GM19463 (cell line): ENCODE results near the gene RPL13.
"Not testable (repeated sequence)": the region's sequence is repeated elsewhere in the genome, so short reads cannot be mapped to it uniquely, and the experiment has no call there.

Experiments
- ATAC-seq: cut with Tn5 transposase; IDR thresholded peaks from one replicate; pipeline ENCODE4 v1.9.1; 2021; ENCODE audit warnings: mild to moderate bottlenecking, moderate library complexity; ENCODE audit not compliant: unreplicated experiment

RPL13 gene

GRCh38 chr16:89576153-89577054 is 15.9 kb downstream of the RPL13 start:
- no peak for ATAC-seq

GRCh38 chr16:89577055-89577759 is 16.7 kb downstream of the RPL13 start:
- no peak for ATAC-seq

DNA sequence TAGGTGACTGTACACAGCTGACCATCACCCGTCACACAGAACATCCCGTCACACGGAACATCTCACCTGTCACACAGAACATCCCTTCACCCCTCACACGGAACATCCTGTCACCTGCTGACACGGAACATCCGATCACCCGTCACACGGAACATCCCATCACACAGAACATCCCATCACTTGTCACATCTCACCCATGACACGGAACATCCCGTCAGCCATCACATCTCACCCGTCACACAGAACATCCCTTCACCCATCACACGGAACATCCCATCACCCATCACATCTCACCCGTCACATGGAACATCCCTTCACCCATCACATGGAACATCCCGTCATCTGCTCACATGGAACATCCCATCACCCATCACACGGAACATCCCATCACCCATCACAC is 18.9 kb downstream of the RPL13 start:
- ATAC-seq: no peak

- no peak for ATAC-seq
Measured at GRCh38 chr16:89581045-89581695, 20.7 kb downstream of the RPL13 start.

DNA sequence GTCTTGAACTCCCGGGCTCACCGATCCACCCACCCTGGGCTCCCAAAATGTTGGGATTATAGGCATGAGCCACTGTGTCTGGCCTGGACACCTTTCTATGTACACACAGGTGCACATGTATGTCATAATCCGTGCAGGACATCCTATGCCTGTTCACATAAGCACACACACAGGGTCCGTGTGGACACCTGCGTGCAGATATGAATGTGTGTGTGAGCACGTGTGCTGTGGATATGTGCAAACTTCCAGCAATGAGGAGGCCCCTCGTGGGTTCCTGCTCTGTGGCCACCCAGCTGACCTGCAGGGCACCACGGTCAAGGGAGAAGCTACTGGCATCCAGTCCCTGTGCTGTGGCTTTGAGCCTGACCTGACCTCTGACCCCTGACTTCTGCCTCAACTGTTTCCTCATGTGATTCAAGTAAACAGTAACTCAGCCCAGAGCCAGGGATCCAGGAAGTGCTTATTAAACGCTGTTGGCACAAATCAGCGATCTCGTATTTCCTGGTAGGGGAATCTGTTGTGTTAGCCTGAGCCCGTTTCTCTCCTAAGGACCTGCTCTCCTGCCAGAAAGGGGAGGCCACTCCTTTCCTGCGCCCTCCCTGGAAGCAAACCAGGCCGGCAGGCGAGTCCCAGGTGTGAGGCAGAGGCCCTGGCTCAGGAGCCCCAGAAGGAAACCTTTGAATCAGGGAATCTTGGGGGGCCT is 21.5 kb downstream of the RPL13 start:
- ATAC-seq: no peak

GRCh38 chr16:89582614-89583196 is 22.2 kb downstream of the RPL13 start:
- no peak for ATAC-seq

DNA sequence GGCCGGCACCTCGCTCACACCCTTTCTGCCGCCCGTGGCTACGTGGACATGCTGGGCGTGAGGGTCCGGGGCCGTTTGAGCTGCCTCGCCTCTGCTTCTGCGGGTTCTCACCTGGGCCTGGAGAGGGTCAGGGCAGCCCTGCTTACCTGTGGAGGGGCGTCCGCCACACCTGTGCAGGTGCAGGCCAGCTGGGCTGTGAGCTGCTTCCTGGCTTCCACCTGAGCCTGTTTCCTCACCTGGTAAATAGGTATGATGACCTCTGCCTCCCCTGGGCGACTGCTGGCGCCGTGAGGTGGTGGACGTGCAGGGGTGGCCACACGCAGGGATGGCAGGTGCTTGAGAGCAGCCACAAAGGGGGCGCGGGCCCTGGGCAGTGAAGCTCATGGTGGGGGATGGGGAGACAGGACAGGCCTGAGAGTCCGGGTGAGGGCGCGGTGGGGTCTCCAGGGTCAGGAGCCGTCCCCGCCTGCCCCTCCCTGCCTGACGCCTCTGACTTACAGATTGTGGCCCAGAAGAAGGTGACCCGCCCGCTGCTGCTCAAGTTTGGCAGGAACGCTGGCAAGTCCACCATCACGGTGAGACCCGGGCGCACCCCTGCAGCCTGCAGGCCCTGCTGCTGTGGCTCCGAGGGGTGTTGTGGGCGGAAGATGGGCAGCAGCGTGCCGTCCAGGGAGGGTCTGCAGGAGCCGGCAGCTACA is 22.9 kb downstream of the RPL13 start:
- ATAC-seq: no peak

DNA sequence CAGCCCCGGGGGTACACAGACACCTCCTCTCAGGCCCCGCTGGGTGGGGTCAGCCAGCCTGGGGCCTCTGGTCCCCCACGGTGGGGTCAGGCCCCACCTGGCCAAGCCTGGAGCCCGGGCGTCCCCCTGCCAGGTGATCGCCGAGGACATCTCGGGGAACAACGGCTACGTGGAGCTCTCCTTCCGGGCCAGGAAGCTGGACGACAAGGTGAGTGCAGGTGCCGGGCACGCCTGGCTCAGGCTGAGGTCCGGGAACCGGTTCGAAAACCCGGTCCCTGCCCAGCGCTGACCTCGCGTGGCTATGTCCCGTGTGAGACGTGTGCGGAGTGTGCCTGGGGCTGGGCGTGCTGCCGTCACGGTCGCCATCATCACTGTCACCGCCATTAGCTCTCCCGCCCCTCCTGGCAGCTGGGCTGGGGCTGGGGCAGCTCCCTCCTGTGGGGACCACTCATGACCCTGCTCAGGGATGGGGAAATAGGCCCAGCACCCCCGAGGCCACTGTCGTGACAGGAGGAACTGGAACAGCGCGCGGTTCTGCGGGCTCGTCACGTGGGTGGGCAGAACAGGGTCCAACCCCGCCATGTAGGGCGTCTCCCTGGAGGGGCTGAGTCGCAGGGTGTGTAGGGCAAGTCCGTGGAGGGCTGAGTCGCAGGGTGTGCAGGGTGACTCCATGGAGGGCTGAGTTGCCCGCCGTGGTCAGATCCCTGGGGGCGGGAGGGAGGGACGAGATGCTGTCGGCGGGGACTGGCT is 23.6 kb downstream of the RPL13 start:
- ATAC-seq: no peak

DNA sequence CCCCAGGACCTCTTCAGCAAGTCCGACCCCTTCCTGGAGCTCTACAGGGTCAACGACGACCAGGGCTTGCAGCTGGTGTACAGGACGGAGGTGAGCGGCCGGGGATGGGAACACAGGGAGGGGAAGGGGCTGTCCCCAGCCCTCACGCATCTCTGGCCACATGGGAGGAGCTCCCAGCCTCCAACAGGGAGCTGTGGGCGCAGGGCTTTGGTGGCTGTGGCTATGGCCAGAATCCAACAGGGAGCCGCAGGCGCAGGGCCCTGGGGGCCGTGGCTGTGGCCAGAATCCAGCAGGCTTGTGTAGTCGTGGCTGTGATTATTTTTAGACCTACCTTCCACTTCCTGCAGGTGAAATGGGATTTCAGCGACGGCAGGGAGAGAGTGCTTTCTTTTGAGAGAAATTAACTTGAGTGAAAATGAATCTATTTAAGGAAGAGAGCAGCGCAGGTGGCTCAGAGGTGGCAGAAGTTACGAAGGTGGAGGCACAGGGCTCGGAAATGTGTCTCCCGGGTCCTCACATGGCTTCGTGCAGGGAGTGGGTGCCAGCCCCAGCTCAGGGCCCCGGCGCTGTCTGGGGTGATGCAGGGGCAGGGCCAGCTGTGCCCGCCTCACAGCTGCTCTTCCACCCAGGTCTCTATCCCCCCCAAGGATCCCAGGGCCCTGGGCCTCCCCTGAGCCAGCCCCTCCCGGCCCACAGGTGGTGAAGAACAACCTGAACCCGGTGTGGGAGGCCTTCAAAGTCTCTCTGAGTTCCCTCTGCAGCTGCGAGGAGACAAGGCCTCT is 24.5 kb downstream of the RPL13 start:
- ATAC-seq: no peak

DNA sequence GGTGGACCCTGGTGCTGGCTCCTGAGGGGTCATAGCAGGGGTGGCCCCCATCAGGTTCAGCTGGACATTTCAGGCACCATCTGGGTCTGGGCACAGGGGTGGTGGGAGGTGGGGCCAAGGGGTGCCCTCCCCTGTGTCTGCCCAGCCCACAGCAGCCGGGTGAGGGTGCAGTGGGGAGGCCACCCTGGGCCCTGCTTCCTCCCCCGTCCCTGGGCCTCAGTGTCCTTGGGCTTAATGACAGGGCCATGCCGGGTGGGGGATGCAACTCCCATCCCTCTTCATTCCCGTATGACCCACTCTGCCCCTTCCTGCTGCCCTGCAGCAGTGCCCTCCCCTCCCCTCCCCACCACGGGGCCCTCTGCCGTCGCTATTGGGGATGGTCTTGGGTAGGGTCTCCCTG is 25.7 kb downstream of the RPL13 start:
- no peak for ATAC-seq

DNA sequence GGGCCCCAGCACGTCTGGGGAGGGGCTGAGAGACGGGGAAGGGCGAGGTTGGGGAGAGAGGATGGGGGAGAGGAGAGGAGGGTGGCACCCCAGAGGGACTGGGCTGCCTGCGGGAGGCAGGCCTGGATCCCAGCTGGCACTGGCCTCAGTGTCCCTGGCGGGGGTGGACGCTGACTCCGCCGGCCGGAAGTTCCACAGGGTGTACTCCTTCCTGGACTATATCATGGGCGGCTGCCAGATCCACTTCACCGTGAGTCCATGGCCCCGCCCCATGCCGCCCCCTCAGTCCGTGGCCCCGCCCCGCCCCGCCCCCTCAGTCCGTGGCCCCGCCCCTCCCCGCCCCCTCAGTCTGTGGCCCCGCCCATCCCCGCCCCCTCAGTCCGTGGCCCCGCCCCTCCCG is 26.4 kb downstream of the RPL13 start:
- no peak for ATAC-seq

GRCh38 chr16:89587676-89588075 is 27.2 kb downstream of the RPL13 start:
- not testable (repeated sequence) for ATAC-seq

DNA sequence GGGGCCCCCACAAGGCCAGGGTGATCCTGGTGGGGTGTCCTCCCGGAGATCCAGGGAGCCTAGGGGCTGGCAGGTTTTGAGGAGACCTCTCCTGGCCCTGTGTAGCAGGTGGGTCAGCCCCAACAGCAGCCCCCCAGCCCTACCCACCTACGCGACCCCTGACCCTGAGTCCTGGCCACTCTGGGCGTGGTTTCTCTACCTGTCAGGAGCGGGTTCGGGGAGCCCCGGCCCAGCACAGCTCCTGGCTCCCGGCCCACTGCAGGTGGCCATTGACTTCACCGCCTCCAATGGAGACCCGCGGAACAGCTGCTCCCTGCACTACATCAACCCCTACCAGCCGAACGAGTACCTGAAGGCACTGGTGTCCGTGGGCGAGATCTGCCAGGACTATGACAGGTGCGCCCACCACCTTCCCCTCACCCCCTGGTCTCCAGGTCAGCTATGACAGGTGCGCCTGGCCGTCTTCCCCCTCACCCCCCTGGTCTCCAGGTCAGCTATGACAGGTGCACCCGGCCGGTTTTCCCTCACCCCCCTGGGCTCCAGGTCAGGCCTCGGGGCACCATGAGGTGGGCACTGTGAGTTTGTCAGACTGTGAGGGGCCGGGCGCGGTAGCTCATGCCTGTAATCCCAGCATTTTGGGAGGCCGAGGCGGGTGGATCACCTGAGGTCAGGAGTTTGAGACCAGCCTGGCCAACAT is 28.1 kb downstream of the RPL13 start:
- no peak for ATAC-seq

- ATAC-seq: no peak
Measured at GRCh38 chr16:89589241-89589926, 28.9 kb downstream of the RPL13 start.

- ATAC-seq: no peak
Measured at GRCh38 chr16:89593841-89594240, 33.4 kb downstream of the RPL13 start.

- no peak for ATAC-seq
Measured at GRCh38 chr16:89595330-89596060, 35.0 kb downstream of the RPL13 start.
